ENCODE results near the gene CFAP74. TPM values are rescaled to one million over a fixed set of nuclear protein-coding genes. Genes with fewer than 3 reads are reported as not detected.

Gene CFAP74
- total and polyA plus RNA-seq, 9 of the 15 experiments (the other 6 are each of a cell fraction or from before 2014, with no cell fraction given): 0.03 to 0.15 (median 0.05) TPM; not detected in 6

DNA sequence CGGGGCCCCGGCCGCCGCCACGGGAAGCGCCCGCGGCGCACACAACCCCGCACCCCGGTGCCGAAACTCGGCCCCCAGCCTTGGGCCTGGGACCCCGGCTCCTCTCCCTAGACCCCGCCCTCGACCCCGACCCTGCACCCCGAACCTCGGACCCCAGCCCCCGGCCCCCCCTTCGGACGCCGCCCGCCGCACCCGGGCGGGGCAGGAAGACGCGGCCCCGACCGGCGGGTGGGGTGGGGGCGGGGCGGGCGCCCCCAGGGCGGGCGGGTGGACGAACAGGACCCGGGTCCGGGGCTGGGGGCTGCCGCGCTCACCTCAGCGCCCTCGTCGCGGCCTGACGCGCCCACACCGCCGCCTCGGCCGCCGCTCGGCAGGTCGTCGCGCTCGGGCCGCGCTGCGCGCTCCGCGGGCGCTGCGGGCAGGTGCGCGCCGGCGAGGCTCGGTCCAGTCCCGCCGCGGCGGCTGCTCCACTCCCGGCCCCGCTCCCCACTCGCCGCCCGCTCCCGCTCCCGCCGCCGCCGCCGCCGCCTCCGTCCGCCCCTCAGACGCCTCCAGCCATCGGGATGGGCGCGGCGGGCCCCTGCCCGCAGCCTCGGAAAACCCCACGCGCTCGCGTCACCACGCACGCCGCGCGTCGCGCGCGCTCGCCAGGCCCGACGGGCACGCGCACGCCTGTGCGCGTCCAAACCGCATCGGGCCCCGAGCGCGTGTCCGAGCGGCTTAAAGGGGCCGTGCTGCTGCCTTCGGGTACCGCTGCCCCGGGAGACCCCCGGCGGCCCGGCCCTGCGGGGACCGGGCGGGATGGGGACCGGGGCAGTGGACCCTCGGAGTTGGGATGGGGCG lies 112.9 kb downstream of the CFAP74 start, which contains the start of gene GNB1 (continued):
- TF ChIP-seq SREBF1 (IDR thresholded peaks at IDR 0.05; ENCODE audit: borderline replicate concordance, low read depth, low read length) (no peak), ZNF263 (CRISPR knock-in tag; IDR thresholded peaks at IDR 0.05; ENCODE audit: borderline replicate concordance) (no peak), HNRNPH1 (optimal IDR thresholded peaks at IDR 0.05; ENCODE audit: low read depth, low read length) (no peak), ZNF133 (CRISPR knock-in tag; IDR thresholded peaks at IDR 0.05) (no peak), KLF13 (tag; IDR thresholded peaks at IDR 0.05; ENCODE audit: borderline replicate concordance, low read depth) (peak; percentile 75; the same call in 1 of the 2 replicates), GATAD2A (IDR thresholded peaks at IDR 0.05) (no peak), RFX5 (IDR thresholded peaks at IDR 0.05; ENCODE audit: low read depth, low read length) (no peak), FOXP1 (CRISPR knock-in tag; IDR thresholded peaks at IDR 0.05) (no peak), ZKSCAN1 (IDR thresholded peaks at IDR 0.05; ENCODE audit: low read depth, low read length) (0 out of 2 replicates have a peak, but pooled peaks have one; percentile 20), BRD9 (IDR thresholded peaks at IDR 0.05; ENCODE audit: low read depth, partially characterized antibody) (no peak), DACH1 (IDR thresholded peaks at IDR 0.05; ENCODE audit: partially characterized antibody) (no peak), SP2 (IDR thresholded peaks at IDR 0.05; ENCODE audit: extremely low read depth, low read depth, low read length, poor library complexity, severe bottlenecking) (no peak), TGIF2 (CRISPR knock-in tag; IDR thresholded peaks at IDR 0.05) (0 out of 2 replicates have a peak, but pooled peaks have one; percentile 4), ZEB2 (IDR thresholded peaks at IDR 0.05) (no peak), ELF4 (CRISPR knock-in tag; IDR thresholded peaks at IDR 0.05) (no peak), HDAC3 (IDR thresholded peaks at IDR 0.05; ENCODE audit: borderline replicate concordance, partially characterized antibody) (no peak), LCOR (CRISPR knock-in tag; IDR thresholded peaks at IDR 0.05) (no peak), ZNF707 (CRISPR knock-in tag; conservative IDR thresholded peaks at IDR 0.05) (no peak), PHTF2 (CRISPR knock-in tag; IDR thresholded peaks at IDR 0.05) (no peak), KDM2B (CRISPR knock-in tag; IDR thresholded peaks at IDR 0.05) (no peak; the same call in 1 of the 2 replicates)
- TF ChIP-seq, protein P1, sequence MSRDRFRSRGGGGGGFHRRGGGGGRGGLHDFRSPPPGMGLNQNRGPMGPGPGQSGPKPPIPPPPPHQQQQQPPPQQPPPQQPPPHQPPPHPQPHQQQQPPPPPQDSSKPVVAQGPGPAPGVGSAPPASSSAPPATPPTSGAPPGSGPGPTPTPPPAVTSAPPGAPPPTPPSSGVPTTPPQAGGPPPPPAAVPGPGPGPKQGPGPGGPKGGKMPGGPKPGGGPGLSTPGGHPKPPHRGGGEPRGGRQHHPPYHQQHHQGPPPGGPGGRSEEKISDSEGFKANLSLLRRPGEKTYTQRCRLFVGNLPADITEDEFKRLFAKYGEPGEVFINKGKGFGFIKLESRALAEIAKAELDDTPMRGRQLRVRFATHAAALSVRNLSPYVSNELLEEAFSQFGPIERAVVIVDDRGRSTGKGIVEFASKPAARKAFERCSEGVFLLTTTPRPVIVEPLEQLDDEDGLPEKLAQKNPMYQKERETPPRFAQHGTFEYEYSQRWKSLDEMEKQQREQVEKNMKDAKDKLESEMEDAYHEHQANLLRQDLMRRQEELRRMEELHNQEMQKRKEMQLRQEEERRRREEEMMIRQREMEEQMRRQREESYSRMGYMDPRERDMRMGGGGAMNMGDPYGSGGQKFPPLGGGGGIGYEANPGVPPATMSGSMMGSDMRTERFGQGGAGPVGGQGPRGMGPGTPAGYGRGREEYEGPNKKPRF (IDR thresholded peaks at IDR 0.05; ENCODE audit: low read depth, low read length): no peak
- TF ChIP-seq, protein P2, sequence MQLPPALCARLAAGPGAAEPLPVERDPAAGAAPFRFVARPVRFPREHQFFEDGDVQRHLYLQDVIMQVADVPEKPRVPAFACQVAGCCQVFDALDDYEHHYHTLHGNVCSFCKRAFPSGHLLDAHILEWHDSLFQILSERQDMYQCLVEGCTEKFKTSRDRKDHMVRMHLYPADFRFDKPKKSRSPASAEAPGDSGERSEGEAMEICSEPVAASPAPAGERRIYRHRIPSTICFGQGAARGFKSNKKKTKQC (CRISPR knock-in tag; IDR thresholded peaks at IDR 0.05): no peak
- TF ChIP-seq, protein P3, sequence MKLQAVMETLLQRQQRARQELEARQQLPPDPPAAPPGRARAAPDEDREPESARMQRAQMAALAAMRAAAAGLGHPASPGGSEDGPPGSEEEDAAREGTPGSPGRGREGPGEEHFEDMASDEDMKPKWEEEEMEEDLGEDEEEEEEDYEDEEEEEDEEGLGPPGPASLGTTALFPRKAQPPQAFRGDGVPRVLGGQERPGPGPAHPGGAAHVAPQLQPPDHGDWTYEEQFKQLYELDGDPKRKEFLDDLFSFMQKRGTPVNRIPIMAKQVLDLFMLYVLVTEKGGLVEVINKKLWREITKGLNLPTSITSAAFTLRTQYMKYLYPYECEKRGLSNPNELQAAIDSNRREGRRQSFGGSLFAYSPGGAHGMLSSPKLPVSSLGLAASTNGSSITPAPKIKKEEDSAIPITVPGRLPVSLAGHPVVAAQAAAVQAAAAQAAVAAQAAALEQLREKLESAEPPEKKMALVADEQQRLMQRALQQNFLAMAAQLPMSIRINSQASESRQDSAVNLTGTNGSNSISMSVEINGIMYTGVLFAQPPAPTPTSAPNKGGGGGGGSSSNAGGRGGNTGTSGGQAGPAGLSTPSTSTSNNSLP (IDR thresholded peaks at IDR 0.05; ENCODE audit: borderline replicate concordance, low read depth, low read length): no peak
- TF ChIP-seq, protein P4, sequence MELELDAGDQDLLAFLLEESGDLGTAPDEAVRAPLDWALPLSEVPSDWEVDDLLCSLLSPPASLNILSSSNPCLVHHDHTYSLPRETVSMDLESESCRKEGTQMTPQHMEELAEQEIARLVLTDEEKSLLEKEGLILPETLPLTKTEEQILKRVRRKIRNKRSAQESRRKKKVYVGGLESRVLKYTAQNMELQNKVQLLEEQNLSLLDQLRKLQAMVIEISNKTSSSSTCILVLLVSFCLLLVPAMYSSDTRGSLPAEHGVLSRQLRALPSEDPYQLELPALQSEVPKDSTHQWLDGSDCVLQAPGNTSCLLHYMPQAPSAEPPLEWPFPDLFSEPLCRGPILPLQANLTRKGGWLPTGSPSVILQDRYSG (tag; conservative IDR thresholded peaks at IDR 0.05; ENCODE audit: low read depth): no peak
